Trophoblast cell (in vitro differentiated cells and primary cell): ENCODE data around the gene CALML5.

ENCODE experiments used
- DNase-seq, 2 donors: peaks; one replicate each; pipeline ENCODE4 v3.0.0-alpha.2; 2016
- H2AFZ ChIP-seq: 2 replicates; pipeline ENCODE4 v1.6.1; 2013; ENCODE audit warnings: low read length, moderate library complexity, mild to moderate bottlenecking; ENCODE audit not compliant: insufficient read depth, poor library complexity
- H2AK5ac ChIP-seq: 2 replicates; pipeline ENCODE4 v1.6.1; 2013; ENCODE audit warnings: mild to moderate bottlenecking, low read length
- H2BK120ac ChIP-seq: 2 replicates; pipeline ENCODE4 v1.6.1; 2013; ENCODE audit warnings: low read length, mild to moderate bottlenecking, moderate library complexity; ENCODE audit not compliant: insufficient read depth, poor library complexity
- H2BK12ac ChIP-seq: 2 replicates; pipeline ENCODE4 v1.6.1; 2013; ENCODE audit warnings: mild to moderate bottlenecking, low read length, moderate library complexity
- H2BK5ac ChIP-seq: 2 replicates; pipeline ENCODE4 v1.6.1; 2013; ENCODE audit warnings: low read length, low read depth, moderate library complexity, mild to moderate bottlenecking; ENCODE audit not compliant: poor library complexity
- H3K14ac ChIP-seq: 2 replicates; pipeline ENCODE4 v1.6.1; 2013; ENCODE audit warnings: mild to moderate bottlenecking, low read length
- H3K18ac ChIP-seq: 2 replicates; pipeline ENCODE4 v1.6.1; 2013; ENCODE audit warnings: mild to moderate bottlenecking, low read length
- H3K23ac ChIP-seq: 2 replicates; pipeline ENCODE4 v1.6.1; 2013; ENCODE audit warnings: low read length
- H3K27ac ChIP-seq: 2 replicates; pipeline ENCODE4 v1.5.1; 2013; ENCODE audit warnings: low read depth, mild to moderate bottlenecking, inconsistent platforms, low read length, moderate library complexity
- H3K27me3 ChIP-seq: 2 replicates; pipeline ENCODE4 v1.6.1; 2013; ENCODE audit warnings: inconsistent platforms, mild to moderate bottlenecking, low read length, moderate library complexity; ENCODE audit not compliant: insufficient read depth
- H3K36me3 ChIP-seq, 2 experiments: 1 replicate in 1 of 2; 2 replicates in 1 of 2; pipeline ENCODE4 v1.6.1; 2013; ENCODE audit warnings: low read length in 2 of 2, mild to moderate bottlenecking in 2 of 2, moderate library complexity in 1 of 2; ENCODE audit not compliant: insufficient read depth in 2 of 2, control insufficient read depth in 1 of 2
- H3K4ac ChIP-seq: 2 replicates; pipeline ENCODE4 v1.6.1; 2013; ENCODE audit warnings: low read depth, mild to moderate bottlenecking, low read length, moderate library complexity
- H3K4me1 ChIP-seq, 2 experiments: 1 replicate in 1 of 2; 2 replicates in 1 of 2; pipeline ENCODE4 v1.6.1; 2013; ENCODE audit warnings: low read length in 2 of 2, mild to moderate bottlenecking in 2 of 2, moderate library complexity in 1 of 2; ENCODE audit not compliant: insufficient read depth in 2 of 2, control insufficient read depth in 1 of 2
- H3K4me2 ChIP-seq: 2 replicates; pipeline ENCODE4 v1.6.1; 2013; ENCODE audit warnings: inconsistent platforms, mild to moderate bottlenecking, low read length, moderate library complexity
- H3K4me3 ChIP-seq: 2 replicates; pipeline ENCODE4 v1.5.1; 2013; ENCODE audit warnings: mild to moderate bottlenecking, low read depth, low read length, inconsistent platforms
- H3K79me1 ChIP-seq: one replicate; pipeline ENCODE4 v1.6.1; 2013; ENCODE audit warnings: low read length
- H3K79me2 ChIP-seq: 2 replicates; pipeline ENCODE4 v1.6.1; 2013; ENCODE audit warnings: low read length, mild to moderate bottlenecking; ENCODE audit not compliant: control insufficient read depth, insufficient read depth, poor library complexity
- H3K9ac ChIP-seq: 2 replicates; pipeline ENCODE4 v1.6.1; 2013; ENCODE audit warnings: mild to moderate bottlenecking, low read length
- H3K9me3 ChIP-seq: 2 replicates; pipeline ENCODE4 v1.6.1; 2013; ENCODE audit warnings: low read depth, mild to moderate bottlenecking, control low read depth, inconsistent platforms, low read length; ENCODE audit not compliant: insufficient read depth
- H4K12ac ChIP-seq: 2 replicates; pipeline ENCODE4 v1.6.1; 2013; ENCODE audit warnings: low read depth, mild to moderate bottlenecking, low read length, moderate library complexity
- H4K8ac ChIP-seq: 2 replicates; pipeline ENCODE4 v1.6.1; 2013; ENCODE audit warnings: low read depth, mild to moderate bottlenecking, low read length, moderate library complexity
- H4K91ac ChIP-seq: one replicate; pipeline ENCODE4 v1.6.1; 2013; ENCODE audit warnings: low read depth, mild to moderate bottlenecking, low read length, moderate library complexity
- WGBS: extraction: QIAGEN DNeasy Blood & Tissue Kit; methylation state at CpG from one replicate; pipeline ENCODE4 v1.1.7; 2013; ENCODE audit warnings: missing lambda C conversion rate; ENCODE audit not compliant: insufficient read length, insufficient coverage; ENCODE audit errors: extremely low coverage; 5-methylcytosine and 5-hydroxymethylcytosine counted together

CALML5 gene

GRCh38 chr10:5465976-5466450 lies 33.4 kb downstream of the CALML5 start:
- H4K12ac ChIP-seq = no peak overlapping the region
- DNase-seq = peak; percentile 86 to 92
- no peaks in the 10 kb centered on the region for H3K36me3 ChIP-seq
- H3K9ac ChIP-seq = peak overlapping the region; percentile 17
- peak overlapping the region; percentile 94 for H3K18ac ChIP-seq
- peak overlapping the region; percentile 97 for H2BK5ac ChIP-seq
- peak overlapping the region; percentile 71 for H3K4ac ChIP-seq
- H3K9me3 ChIP-seq = peaks cover 2% of the 10 kb centered on the region
- no peak overlapping the region for H3K23ac ChIP-seq
- peak overlapping the region; percentile 98 for H2BK120ac ChIP-seq
- peaks cover 56 to 69% of the 10 kb centered on the region in 2 experiments for H3K4me1 ChIP-seq
- H3K4me3 ChIP-seq = no peak overlapping the region
- H3K4me2 ChIP-seq = peak overlapping the region; percentile 14
- peak overlapping the region; percentile 77 for H4K8ac ChIP-seq
- H2AK5ac ChIP-seq = peak overlapping the region; percentile 80
- H3K27ac ChIP-seq = peak overlapping the region; percentile 99
- peak overlapping the region; percentile 100 for H4K91ac ChIP-seq
- peak overlapping the region; percentile 95 for H3K14ac ChIP-seq
- no CpG with 5 or more reads among the region's 12 CpGs for WGBS
- H3K79me1 ChIP-seq = peaks cover 76% of the 10 kb centered on the region
- H3K79me2 ChIP-seq = peaks cover 21% of the 10 kb centered on the region
- no peaks in the 10 kb centered on the region for H3K27me3 ChIP-seq
- peak overlapping the region; percentile 42 for H2BK12ac ChIP-seq
- peak overlapping the region; percentile 42 for H2AFZ ChIP-seq

GRCh38 chr10:5464546-5464945 lies 34.8 kb downstream of the CALML5 start:
- Histone ChIP-seq H3K4ac (no peak overlapping the region), H2BK120ac (peak overlapping the region; percentile 95), H3K23ac (no peak overlapping the region), H3K79me1 (peaks cover 69% of the 10 kb centered on the region), H2BK12ac (no peak overlapping the region), H3K27me3 (no peaks in the 10 kb centered on the region), H3K4me1 (peaks cover 50 to 60% of the 10 kb centered on the region in 2 experiments), H4K91ac (peak overlapping the region; percentile 80), H3K9ac (no peak overlapping the region), H2BK5ac (no peak overlapping the region), H3K18ac (no peak overlapping the region), H3K9me3 (no peaks in the 10 kb centered on the region), H3K36me3 (peaks cover 7 to 12% of the 10 kb centered on the region in 2 experiments), H2AK5ac (no peak overlapping the region), H3K27ac (peak overlapping the region; percentile 99), H3K4me3 (no peak overlapping the region), H3K4me2 (no peak overlapping the region), H4K12ac (no peak overlapping the region), H4K8ac (no peak overlapping the region), H3K14ac (peak overlapping the region; percentile 82), H3K79me2 (peaks cover 18% of the 10 kb centered on the region), H2AFZ (no peak overlapping the region)
- WGBS = no CpG with 5 or more reads among the region's 5 CpGs
- peak; percentile 62 to 92 for DNase-seq

GRCh38 chr10:5462841-5463293 lies 36.5 kb downstream of the CALML5 start:
- Histone ChIP-seq H3K27ac (peak overlapping the region; percentile 93), H2AK5ac (peak overlapping the region; percentile 66), H3K79me2 (peaks cover 16% of the 10 kb centered on the region), H2BK12ac (peak overlapping the region; percentile 87), H3K9me3 (no peaks in the 10 kb centered on the region), H3K9ac (no peak overlapping the region), H3K4ac (peak overlapping the region; percentile 75), H3K4me3 (no peak overlapping the region), H4K91ac (peak overlapping the region; percentile 98), H2BK120ac (peak overlapping the region; percentile 96), H2BK5ac (peak overlapping the region; percentile 98), H2AFZ (peak overlapping the region; percentile 42), H4K8ac (peak overlapping the region; percentile 92), H3K27me3 (no peaks in the 10 kb centered on the region), H4K12ac (peak overlapping the region; percentile 8), H3K18ac (peak overlapping the region; percentile 90), H3K4me2 (no peak overlapping the region), H3K4me1 (peaks cover 34 to 43% of the 10 kb centered on the region in 2 experiments), H3K36me3 (peaks cover 7 to 21% of the 10 kb centered on the region in 2 experiments), H3K14ac (peak overlapping the region; percentile 68), H3K79me1 (peaks cover 53% of the 10 kb centered on the region), H3K23ac (no peak overlapping the region)
- DNase-seq = no peak
- no CpG with 5 or more reads among the region's 7 CpGs for WGBS

- no peaks in the 10 kb centered on the region for H3K9me3 ChIP-seq
- peak overlapping the region; percentile 85 for H2AK5ac ChIP-seq
- peak overlapping the region; percentile 68 for H3K14ac ChIP-seq
- H3K79me1 ChIP-seq = peaks cover 46% of the 10 kb centered on the region
- peak overlapping the region; percentile 6 for H4K12ac ChIP-seq
- peak overlapping the region; percentile 90 for H3K18ac ChIP-seq
- no CpG with 5 or more reads among the region's 17 CpGs for WGBS
- H3K4me2 ChIP-seq = no peak overlapping the region
- H2BK120ac ChIP-seq = peak overlapping the region; percentile 96
- H3K36me3 ChIP-seq = peaks cover 7 to 21% of the 10 kb centered on the region in 2 experiments
- peak overlapping the region; percentile 93 for H3K27ac ChIP-seq
- peak overlapping the region; percentile 75 for H3K4ac ChIP-seq
- peak overlapping the region; percentile 92 for H4K8ac ChIP-seq
- DNase-seq = peak; percentile 72 to 94
- peaks cover 12% of the 10 kb centered on the region for H3K79me2 ChIP-seq
- H2BK12ac ChIP-seq = peak overlapping the region; percentile 87
- H3K23ac ChIP-seq = no peak overlapping the region
- H2BK5ac ChIP-seq = peak overlapping the region; percentile 98
- no peak overlapping the region for H3K4me3 ChIP-seq
- no peak overlapping the region for H2AFZ ChIP-seq
- peak overlapping the region; percentile 98 for H4K91ac ChIP-seq
- peaks cover 27 to 36% of the 10 kb centered on the region in 2 experiments for H3K4me1 ChIP-seq
- no peak overlapping the region for H3K9ac ChIP-seq
- H3K27me3 ChIP-seq = no peaks in the 10 kb centered on the region
Measured at GRCh38 chr10:5461914-5462840, 37.2 kb downstream of the CALML5 start.
